GM10248 (cell line): Measurements from ENCODE around the gene FTSJ1.

Source experiments
- CTCF ChIA-PET: fragments of 300-600 bp; sonication (Branson Sonifier 250); formaldehyde crosslinking; extraction: SDS; loops from one replicate; lab custom pipeline; 2021; ENCODE audit warnings: antibody characterized with exemption; lab: Yijun Ruan, JAX
- POLR2A ChIA-PET: fragments of 350-650 bp; sonication (Branson Sonifier 250); formaldehyde crosslinking; extraction: SDS; loops from one replicate; lab custom pipeline; 2020; ENCODE audit warnings: antibody characterized with exemption; lab: Yijun Ruan, JAX
- DNase-seq: peaks from one replicate; pipeline ENCODE4 v3.0.0; 2012; ENCODE audit errors: extremely low spot score
- TF ChIP-seq, protein P1 (sequence below): IDR thresholded peaks from 2 replicates; pipeline ENCODE4 v1.5.1; 2012; ENCODE audit warnings: mild to moderate bottlenecking, low read depth; ENCODE audit errors: extremely low read depth, missing control alignments, control extremely low read depth

Gene FTSJ1

DNA sequence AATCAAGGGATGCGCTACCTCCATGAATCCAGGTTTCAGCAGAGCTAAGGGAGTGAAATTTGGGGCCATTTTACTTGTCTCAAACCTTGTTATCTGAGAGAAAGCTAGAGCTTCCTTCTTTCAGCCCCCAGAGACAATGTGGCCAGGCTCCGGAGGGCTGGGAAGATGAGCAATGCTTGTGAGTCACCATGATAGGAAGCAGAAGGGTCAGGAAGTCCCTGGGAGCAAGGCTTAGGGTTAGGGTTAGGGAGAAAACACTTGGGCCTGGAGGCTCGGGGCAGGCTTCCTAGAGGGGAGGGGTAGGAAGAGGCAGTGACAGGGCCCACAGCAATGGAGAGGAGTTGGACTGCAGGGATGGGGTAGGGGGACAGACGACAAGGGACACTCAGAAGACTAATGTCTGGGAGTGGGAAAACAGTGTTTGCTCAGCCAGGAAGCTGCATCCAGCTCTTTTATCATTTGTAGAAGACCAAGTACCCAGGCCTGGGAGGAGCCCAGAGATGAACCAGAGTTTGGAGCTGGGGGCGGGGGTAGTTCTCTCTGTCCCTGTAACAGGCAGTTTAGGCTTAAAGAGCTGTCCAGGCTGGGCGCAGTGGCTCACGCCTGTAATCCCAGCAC, 16.4 kb downstream of the FTSJ1 start:
- DNase-seq: no peak
- ChIA-PET CTCF (interaction anchor here (1.0 to 2.0 kb wide), 3 partner anchors 9 to 409 kb away, joined by 3 to 6 read pairs (median 3); no protein-coding TSS in a partner anchor), POLR2A (no interaction called here)
- TF ChIP-seq, protein P1, sequence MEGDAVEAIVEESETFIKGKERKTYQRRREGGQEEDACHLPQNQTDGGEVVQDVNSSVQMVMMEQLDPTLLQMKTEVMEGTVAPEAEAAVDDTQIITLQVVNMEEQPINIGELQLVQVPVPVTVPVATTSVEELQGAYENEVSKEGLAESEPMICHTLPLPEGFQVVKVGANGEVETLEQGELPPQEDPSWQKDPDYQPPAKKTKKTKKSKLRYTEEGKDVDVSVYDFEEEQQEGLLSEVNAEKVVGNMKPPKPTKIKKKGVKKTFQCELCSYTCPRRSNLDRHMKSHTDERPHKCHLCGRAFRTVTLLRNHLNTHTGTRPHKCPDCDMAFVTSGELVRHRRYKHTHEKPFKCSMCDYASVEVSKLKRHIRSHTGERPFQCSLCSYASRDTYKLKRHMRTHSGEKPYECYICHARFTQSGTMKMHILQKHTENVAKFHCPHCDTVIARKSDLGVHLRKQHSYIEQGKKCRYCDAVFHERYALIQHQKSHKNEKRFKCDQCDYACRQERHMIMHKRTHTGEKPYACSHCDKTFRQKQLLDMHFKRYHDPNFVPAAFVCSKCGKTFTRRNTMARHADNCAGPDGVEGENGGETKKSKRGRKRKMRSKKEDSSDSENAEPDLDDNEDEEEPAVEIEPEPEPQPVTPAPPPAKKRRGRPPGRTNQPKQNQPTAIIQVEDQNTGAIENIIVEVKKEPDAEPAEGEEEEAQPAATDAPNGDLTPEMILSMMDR: no peak

DNA sequence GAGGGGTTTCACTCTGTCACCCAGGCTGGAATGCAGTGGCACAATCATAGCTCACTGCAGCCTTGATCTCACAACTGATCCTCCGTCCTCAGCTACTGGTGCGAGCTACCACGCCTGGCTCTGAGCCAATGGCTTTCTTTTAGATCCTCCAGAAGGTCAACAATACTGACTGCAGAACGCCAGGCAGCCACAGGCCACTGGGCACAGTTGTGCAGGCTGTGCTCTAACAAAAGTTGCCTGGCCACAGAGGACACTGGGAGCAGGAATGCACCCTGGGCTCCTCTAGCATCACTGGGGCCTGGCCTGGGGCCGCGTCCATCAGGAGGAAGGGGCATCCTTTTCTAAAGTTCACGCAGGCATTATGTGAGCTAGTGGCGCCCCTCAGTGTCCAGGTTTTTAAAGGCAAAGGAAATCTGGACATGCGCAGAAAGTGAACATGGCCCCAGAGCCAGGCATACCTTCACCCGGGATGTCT, 17.9 kb downstream of the FTSJ1 start:
- no peak for DNase-seq
- TF ChIP-seq, protein P1: peak; percentile 7
- CTCF ChIA-PET: interaction anchor here (1.0 to 2.9 kb wide), 6 partner anchors 9 to 409 kb away, joined by 3 to 18 read pairs (median 5); partner anchors contain the start of gene SLC38A5
- POLR2A ChIA-PET: no interaction called here

DNA sequence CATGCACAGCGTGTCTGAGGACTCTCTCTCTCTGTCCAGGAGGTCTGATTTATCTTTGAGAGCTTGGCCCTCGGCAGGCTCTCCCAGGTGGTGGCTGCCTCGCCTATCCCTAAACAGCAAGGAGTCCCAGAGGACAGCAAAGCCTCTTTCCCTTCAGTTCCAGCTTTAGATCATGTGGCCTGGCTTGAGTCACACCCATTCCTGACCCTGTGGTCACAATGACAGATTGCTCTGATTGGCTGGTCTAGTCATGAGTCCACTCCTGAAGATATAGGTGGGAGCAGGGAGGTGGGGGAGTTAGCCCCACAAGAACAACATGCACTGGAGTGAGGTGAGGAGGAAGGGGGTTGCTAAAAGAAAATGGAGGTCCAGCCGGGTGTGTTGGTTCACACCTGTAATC, 20.7 kb downstream of the FTSJ1 start:
- no peak for DNase-seq
- ChIA-PET POLR2A (no interaction called here), CTCF (no interaction called here)
- TF ChIP-seq, protein P1: no peak

DNA sequence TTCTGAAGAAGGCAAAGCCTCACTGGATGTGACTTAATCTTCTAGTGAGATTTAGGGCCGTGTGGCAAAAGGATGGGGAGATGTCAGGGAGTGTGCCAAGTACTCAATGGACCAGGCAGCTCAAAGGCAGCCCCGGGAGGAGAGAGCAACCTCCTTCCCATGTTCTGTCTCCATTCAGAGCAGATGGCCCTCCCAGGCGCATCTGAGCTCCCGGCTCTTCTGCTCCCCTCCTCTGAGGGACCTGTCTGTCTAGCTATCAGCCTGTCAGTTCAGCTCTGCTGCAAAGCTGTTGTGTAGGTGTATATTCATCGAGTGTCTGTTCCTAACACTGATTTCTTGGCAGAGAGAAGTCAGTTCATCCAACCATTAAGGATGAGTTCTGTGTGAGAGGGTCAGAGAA, 21.9 kb downstream of the FTSJ1 start:
- CTCF ChIA-PET: no interaction called here
- POLR2A ChIA-PET: no interaction called here
- no peak for DNase-seq
- TF ChIP-seq, protein P1: no peak

DNA sequence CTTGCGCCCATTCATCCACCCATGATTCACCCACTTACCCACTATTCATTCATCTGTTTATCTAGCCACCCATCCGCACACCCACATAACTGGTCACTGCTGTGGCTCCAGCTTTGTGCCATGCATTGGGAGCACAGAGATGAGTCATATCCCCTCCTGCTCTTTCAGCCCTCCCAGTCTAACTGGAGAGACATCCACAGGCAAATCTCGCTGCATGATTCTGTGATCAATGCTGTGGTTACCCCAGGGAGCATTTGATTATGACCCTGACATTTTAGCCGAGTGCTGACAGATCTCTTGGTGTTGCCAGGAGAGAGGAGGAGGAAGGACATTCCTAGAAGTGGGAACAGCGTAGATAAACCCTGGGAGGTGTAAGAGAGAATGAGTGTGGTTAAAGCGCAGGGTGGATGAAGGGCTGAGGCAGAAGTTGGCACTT, 22.4 kb downstream of the FTSJ1 start:
- DNase-seq: no peak
- ChIA-PET POLR2A (no interaction called here), CTCF (no interaction called here)
- TF ChIP-seq, protein P1: no peak

DNA sequence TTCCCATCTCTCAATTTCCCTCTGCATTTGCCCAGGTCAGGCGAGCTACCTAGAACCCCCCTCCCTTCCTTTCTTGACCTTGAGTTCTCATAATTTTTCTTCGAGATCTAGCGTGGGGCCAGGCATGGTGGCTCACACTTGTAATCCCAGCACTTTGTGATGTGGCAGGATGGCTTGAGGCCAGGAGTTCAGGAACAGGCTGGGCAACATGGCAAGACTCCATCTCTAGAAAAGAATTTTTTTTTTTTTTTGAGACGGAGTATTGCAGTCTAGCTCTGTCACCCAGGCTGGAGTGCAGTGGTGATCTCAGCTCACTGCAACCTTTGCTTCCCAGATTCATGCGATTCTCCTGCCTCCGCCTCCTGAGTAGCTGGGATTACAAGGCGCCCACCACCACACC, 28.3 kb downstream of the FTSJ1 start:
- TF ChIP-seq, protein P1: no peak
- ChIA-PET CTCF (no interaction called here), POLR2A (no interaction called here)
- DNase-seq: no peak
